Measurements from ENCODE around the gene BCAT1.

The BCAT1 gene

GRCh38 chr12:24955389-24955788 lies 6.5 kb upstream of the BCAT1 start:
- no peaks in the 10 kb centered on the region for H4K20me1 ChIP-seq (ENCODE audit: low read depth, low read length)
- H3K27ac ChIP-seq (ENCODE audit: low read depth, low read length) = no peak overlapping the region
- no peak overlapping the region for H3K9ac ChIP-seq (ENCODE audit: low read length)
- H3K9me3 ChIP-seq (ENCODE audit: insufficient read depth, low read length) = no peaks in the 10 kb centered on the region
- H2AFZ ChIP-seq (ENCODE audit: low read depth, low read length, severe bottlenecking) = no peak overlapping the region
- TF ChIP-seq EZH2phosphoT487 (conservative IDR thresholded peaks at IDR 0.05; ENCODE audit: low read length) (no peak), CTCF (IDR thresholded peaks at IDR 0.05; ENCODE audit: insufficient read depth, low read length, poor library complexity, severe bottlenecking) (no peak)
- H3K4me2 ChIP-seq (ENCODE audit: low read depth, low read length, poor library complexity, severe bottlenecking) = no peak overlapping the region
- H3K79me2 ChIP-seq (ENCODE audit: insufficient read depth, low read length) = no peaks in the 10 kb centered on the region
- H3K36me3 ChIP-seq (ENCODE audit: low read length) = no peaks in the 10 kb centered on the region
- H3F3A ChIP-seq (ENCODE audit: insufficient read depth) = 0 out of 2 replicates have a peak, but pooled peaks cover 2% of the 10 kb centered on the region
- H3K4me3 ChIP-seq (ENCODE audit: insufficient read depth, low read length, poor library complexity, severe bottlenecking) = no peak overlapping the region
- no peaks in the 10 kb centered on the region for H3K9me2 ChIP-seq (replicated peaks; ENCODE audit: insufficient read depth, low read length)
- no peaks in the 10 kb centered on the region for H3K27me3 ChIP-seq (ENCODE audit: low read length)

DNA sequence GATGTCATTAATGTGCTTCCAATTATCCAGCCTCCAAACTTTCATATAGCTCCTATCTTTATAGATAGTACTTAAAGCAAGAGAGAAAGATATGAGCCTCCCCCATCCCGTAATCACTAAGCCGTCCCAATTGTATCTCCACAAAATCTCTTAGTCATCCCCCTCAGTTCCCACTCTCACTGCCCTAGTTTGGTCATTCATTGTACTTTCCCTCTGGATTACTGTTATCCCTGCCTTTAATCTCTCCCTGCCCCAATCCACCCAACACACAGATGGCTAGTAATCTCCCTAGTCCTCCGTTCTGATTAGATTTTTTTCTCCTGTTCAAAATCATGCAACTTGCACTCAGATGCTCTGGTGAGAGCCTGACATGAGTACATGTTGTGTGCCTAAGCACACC lies 5.4 kb upstream of the BCAT1 start:
- Histone ChIP-seq H3K4me3 (ENCODE audit: insufficient read depth, low read length, poor library complexity, severe bottlenecking) (no peak overlapping the region), H3K27me3 (ENCODE audit: low read length) (no peaks in the 10 kb centered on the region), H3K9me3 (ENCODE audit: insufficient read depth, low read length) (no peaks in the 10 kb centered on the region), H3F3A (ENCODE audit: insufficient read depth) (0 out of 2 replicates have a peak, but pooled peaks cover 11% of the 10 kb centered on the region), H3K79me2 (ENCODE audit: insufficient read depth, low read length) (no peaks in the 10 kb centered on the region), H3K36me3 (ENCODE audit: low read length) (no peaks in the 10 kb centered on the region), H4K20me1 (ENCODE audit: low read depth, low read length) (no peaks in the 10 kb centered on the region), H3K4me2 (ENCODE audit: low read depth, low read length, poor library complexity, severe bottlenecking) (no peak overlapping the region), H3K9ac (ENCODE audit: low read length) (no peak overlapping the region), H3K9me2 (replicated peaks; ENCODE audit: insufficient read depth, low read length) (no peaks in the 10 kb centered on the region), H3K27ac (ENCODE audit: low read depth, low read length) (no peak overlapping the region), H2AFZ (ENCODE audit: low read depth, low read length, severe bottlenecking) (no peak overlapping the region)
- TF ChIP-seq CTCF (IDR thresholded peaks at IDR 0.05; ENCODE audit: insufficient read depth, low read length, poor library complexity, severe bottlenecking) = no peak
- TF ChIP-seq EZH2phosphoT487 (conservative IDR thresholded peaks at IDR 0.05; ENCODE audit: low read length) = no peak

DNA sequence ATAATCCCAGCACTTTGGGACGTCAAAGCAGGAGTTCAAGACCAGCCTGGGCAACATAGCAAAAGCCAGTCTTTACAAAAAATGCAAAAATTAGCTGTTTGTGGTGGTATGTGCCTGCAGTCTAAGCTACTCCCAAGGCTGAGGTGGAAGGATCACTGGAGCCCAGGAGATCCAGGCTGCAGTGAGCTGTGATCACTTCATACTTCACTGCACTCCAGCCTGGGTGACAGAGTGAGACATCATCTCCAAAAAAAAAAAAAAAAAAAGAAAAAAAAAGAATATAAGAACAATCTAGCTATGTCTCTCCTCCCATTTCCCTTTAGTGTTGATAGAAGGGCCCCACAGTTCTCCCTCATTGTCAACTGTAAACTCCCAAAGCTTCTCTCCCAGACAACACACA lies 3.5 kb upstream of the BCAT1 start:
- Histone ChIP-seq H3K9me3 (ENCODE audit: insufficient read depth, low read length) (no peaks in the 10 kb centered on the region), H3K4me3 (ENCODE audit: insufficient read depth, low read length, poor library complexity, severe bottlenecking) (no peak overlapping the region), H3K4me2 (ENCODE audit: low read depth, low read length, poor library complexity, severe bottlenecking) (no peak overlapping the region), H2AFZ (ENCODE audit: low read depth, low read length, severe bottlenecking) (no peak overlapping the region), H3K36me3 (ENCODE audit: low read length) (no peaks in the 10 kb centered on the region), H3F3A (ENCODE audit: insufficient read depth) (peaks cover 14% of the 10 kb centered on the region; the same call in 1 of the 2 replicates), H4K20me1 (ENCODE audit: low read depth, low read length) (no peaks in the 10 kb centered on the region), H3K79me2 (ENCODE audit: insufficient read depth, low read length) (peaks cover 14% of the 10 kb centered on the region), H3K9me2 (replicated peaks; ENCODE audit: insufficient read depth, low read length) (no peaks in the 10 kb centered on the region), H3K9ac (ENCODE audit: low read length) (no peak overlapping the region), H3K27me3 (ENCODE audit: low read length) (no peaks in the 10 kb centered on the region), H3K27ac (ENCODE audit: low read depth, low read length) (no peak overlapping the region)
- TF ChIP-seq EZH2phosphoT487 (conservative IDR thresholded peaks at IDR 0.05; ENCODE audit: low read length) = no peak
- TF ChIP-seq CTCF (IDR thresholded peaks at IDR 0.05; ENCODE audit: insufficient read depth, low read length, poor library complexity, severe bottlenecking) = no peak

Measured in SU-DHL-6 (cell line).